HL-60/S4 treated with retinoic acid at 250 ng/mL for 4 days and 3 days (cell line): ENCODE results near the gene TLX2.
"Not testable (repeated sequence)": the region's sequence is repeated elsewhere in the genome, so short reads cannot be mapped to it uniquely, and the experiment has no call there.

Source experiments
- in situ Hi-C: fragments of 300-500 bp; cut with MboI; formaldehyde crosslinking; loops from 2 replicates; pipeline ENCODE4 v1.7.0; 2022; ENCODE audit warnings: low sequenced_read_pairs

The TLX2 gene

DNA sequence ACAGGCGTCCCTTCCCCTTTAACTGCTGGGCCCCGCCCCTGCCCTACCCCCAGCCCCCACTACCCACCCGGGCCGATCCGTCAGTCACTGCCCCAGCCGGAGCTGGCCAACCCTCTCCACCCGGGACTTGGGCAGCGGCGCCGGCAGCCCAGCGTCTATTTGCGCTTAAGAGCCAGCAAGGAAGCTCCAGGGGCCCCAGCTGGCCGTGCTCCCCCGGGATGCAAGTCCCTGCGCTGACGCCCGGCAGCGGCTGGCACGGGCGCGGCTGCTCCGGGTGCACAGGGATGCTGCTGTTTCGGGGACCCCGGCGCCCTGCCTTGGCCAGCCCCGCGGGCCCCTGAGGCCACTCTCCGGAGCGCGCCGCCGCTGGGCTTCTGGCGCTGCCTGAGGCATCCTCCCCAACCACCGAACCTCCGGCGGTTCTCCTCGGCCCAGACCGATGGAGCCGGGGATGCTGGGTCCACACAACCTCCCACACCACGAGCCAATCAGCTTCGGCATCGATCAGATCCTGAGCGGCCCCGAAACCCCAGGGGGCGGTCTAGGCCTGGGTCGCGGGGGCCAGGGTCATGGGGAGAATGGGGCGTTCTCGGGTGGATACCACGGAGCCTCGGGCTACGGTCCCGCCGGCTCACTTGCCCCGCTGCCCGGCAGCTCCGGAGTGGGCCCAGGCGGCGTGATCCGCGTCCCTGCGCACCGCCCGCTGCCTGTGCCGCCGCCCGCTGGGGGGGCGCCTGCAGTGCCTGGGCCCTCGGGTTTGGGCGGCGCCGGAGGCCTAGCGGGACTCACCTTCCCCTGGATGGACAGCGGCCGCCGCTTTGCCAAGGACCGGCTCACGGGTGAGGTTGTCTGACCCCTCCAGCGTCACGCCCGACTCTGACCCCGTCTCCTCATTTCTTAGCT, at the start of gene TLX2:
TLX2 (plus strand) TSS at position 83 of the 903 bp plus-strand sequence; CDS start at position 440, 357 bp downstream.
- in situ Hi-C loops: no loop called here

DNA sequence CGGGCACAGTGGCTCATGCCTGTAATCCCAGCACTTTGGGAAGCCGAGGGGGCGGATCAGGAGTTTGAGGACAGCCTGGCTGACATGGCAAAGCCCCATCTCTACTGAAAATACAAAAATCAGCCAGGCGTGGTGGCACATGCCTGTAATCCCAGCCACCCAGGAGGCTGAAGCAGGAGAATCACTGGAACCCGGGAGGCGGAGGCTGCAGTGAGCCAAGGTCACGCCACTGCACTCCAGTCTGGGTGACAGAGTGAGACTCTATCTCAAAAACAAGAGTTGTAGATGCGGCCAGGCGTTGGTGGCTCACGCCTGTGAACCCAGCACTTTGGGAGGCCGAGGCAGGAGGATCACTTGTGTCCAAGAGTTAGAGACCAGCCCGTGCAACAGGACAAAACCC, 43.5 kb upstream of the TLX2 start:
- in situ Hi-C loops: not testable (repeated sequence)

DNA sequence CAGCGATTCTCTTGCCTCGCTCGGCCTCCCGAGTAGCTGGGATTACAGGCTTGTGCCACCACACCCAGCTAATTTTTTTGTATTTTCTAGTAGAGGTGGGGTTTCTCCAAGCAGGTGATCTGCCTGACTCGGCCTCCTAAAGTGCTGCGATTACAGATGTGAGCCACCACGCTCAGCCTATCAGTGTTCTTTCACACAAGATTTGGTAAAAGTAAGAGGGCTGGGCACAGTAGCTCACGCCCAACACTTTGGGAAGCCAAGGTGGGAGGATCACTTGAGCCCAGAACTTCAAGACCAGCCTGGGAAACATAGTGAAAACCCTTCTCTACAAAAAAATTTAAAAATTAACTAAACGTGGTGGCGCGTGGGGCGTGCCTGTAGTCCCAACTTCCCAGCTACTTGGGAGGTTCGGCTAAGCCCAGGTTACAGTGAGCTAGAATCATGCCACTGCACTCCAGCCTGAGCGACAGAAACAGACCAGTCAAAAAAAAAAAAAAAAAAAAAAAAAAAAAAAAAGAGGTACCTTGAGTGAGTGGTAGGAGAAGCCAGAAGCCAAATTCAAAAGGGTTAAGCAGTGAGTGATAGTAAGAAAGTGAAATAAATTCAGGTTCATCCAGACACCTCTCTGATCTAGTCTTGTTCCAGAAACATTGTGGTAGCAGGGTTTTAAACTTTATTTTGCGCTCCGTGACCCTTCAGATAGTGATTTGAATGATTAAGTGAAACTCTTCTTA, 42.8 kb upstream of the TLX2 start:
- in situ Hi-C loops: no loop called here

DNA sequence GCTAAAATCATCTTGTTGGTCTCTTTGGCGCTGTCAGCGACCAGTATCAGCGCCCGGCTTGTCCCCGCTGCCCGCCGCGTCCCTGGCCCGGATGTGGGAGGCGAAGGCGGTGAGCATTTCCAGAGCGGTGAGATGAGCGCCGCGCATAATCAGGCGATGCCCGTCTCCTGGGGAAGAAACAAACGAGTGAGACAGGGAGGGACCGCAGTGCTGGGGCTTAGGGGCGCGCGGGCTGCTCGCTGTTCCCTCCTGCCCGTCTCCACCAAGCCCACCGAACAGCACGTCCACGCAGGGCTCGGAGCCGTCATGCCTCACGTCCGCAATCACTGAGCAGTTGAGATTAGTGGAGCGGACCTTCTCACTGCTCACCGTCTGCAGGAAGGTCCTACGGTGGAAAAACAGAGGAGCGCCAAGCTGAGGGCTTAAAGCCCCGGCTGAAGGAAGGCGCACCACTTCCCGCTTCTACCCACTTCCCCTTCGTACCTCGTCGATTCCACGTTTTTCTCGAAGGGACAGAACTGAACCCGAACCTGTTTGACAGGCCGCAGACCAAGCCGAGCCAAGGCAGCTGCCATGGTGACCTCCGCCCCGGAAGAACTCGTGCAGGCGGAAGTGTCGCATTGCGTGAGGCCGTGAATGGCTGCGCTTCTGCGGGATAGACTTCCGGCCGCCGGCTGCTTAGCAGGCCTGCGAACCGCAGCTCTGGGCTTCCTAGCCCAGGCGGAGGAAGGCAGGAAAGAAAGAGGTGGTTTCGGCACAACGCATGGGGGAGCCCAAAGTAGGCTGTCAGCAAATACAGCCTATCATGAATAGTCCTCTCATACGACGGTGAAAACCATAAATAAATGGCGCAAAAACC, 41.9 kb upstream of the TLX2 start, which contains the start of gene MRPL53:
MRPL53 (minus strand) TSS at position 595 of the 859 bp plus-strand sequence; CDS start at position 575, 20 bp downstream.
- in situ Hi-C loops: no loop called here

DNA sequence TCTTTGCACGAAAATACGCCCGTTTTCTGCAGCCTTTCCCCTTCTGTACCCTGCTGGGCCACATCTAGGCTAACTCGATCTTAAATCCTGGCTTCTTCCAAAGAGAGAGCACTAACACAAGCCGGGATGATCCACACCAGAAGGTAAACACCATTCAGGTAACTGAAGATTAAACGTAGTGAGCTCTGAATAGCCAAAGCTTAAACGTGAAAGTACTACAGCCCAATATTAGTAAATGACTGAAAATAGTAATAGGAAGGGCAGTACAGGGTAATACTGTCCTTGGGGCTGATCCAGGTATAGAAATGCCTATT, 41.3 kb upstream of the TLX2 start:
- in situ Hi-C loops: no loop called here

DNA sequence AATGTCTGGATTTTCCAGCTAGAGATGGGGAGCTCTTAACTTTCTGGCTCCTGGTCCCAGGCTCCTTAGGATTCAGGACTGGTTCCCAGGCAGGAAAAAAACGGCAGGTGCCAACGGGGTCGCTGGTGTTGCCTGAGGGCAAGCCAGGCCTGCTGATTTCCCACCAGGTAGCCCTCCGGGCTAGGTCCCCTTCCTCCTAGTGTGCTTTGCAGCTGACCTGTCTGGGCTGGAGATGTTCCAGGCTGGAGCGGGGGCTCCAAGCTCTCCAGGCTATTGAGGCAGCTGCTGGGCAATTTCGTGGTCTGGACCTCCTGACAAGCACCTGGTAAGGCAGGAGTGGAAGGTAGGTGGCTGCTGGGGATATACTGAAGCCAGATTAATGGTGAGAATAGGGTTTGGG, 39.8 kb upstream of the TLX2 start:
- in situ Hi-C loops: no loop called here

DNA sequence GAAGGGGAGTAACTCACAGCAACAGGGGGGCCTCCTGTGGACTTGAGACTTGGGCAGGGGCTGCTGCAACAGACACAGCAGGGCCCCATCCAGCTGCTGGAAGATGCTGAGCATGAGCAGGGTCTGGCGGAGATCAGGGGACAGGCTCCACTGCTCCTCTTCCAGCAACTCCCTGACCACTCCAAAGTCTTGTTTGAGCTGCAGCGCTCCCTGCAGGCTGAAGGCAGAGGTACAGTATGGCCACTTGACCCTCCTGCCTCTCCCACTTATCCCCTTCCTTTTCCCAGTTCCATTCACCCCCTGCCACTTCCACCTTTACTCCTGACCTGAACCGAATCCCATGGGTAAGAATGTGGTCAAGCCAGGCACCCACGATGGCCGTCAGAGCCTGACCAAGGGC, 39.4 kb upstream of the TLX2 start:
- in situ Hi-C loops: no loop called here

DNA sequence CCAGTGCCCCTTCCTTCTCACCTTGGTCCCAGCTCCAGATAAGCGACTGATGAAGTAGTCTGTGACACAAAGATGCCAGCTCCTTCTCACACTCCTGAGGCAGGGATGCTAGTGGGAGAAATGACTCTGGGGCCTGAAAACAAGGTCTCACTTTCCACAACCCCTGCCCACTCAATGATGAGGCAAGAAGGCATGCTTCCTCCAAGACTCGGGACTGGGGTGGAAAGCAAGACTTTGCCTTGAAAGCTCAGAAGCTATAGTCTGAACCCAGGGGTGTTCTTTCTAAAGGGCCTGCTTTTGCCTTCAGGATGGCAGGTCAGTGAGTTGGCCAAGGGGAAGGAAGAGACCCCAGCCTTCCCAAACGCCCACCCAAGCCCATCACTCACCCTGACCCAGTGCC, 32.8 kb upstream of the TLX2 start:
- in situ Hi-C loops: loop anchor here (10.0 kb wide), 1 partner anchor 103 kb away; no protein-coding TSS in a partner anchor

DNA sequence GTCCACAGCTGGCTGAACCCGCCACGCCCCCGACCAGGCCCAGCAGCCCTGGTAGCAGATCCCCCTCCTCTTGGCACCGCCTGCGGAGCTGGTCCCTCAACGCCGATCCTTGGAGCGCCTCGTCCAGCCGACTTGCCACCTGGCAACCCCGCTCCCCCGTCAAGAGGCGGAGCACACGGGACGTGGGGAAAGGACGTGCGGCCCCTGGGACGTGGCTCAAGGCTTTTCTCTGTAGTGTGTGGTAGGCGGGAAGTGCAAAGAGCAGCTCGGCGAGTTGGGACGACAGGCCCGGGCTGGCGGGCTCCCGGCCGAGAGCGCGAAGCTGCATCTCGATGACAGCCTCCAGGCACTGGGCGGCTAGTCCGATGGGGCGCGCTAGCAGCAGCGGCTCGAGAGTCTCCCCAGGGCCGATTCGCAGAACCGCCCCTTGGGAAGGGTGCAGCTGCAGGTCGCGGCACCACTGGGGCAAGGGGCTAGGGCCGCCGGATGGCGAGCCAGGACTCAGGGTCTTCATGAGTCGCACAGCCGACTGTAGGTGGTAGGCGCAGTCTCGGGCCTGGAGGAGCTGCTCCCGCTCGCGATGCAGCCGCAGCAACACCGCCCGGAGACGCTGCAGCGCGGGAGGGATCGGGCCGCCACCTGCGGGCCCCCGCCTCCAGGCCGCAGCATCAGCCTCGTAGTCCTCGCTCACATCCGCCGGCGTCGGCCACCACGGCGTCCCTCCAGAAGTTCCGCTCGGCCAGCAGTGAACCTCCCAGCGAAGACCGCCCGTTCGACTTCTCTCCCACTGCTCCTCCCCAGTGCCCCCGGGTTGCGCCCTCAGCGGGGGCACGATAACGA, 32.1 kb upstream of the TLX2 start:
- in situ Hi-C loops: loop anchor here (10.0 kb wide), 1 partner anchor 103 kb away; no protein-coding TSS in a partner anchor

DNA sequence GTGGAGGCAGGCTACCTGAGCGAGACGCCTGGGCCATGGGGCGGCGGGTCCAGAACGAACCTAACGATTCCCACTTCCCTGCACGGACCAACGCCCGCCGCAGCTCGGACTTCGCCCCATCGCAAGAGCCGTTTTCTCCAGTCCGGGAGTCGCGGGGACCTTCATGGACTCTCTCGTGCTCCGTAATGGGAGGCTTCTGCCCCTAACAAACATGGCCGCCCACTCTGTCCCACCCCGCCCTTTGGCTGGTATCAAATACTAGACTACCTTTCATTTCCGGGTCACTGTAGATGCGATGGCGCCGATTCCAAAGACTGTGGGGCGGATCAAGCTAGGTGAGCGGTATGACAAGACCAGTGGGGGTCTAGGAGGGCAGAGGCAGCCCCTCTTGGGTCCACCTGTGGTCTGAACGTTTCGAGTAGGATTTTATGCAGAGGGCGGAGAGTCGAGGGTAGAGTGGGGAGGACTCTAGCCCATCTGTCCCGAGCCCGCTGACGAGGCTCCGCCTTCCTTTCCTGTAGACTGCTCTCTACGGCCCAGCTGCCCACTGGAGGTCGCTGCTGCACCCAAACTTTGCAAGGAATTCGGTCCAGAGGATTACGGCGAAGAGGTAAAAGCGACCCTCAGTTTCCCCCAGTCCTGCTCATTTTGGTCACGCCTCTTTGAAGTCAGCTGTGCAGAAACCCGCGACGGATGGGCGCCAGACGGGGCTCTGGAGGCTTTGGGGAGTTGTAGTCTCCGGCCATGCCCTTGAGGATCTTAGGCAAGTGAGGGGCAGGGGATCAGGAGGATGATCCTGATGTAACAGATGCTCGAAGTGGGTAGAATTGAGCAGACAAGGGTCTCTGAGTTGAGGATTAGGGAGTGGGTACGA, 31.2 kb upstream of the TLX2 start, which contains the start of the genes CCDC142 and TTC31:
CCDC142 (minus strand) TSS at position 198 of the 874 bp plus-strand sequence; CDS start at position 37, 161 bp downstream.
TTC31 (plus strand) TSS at position 281 of the 874 bp plus-strand sequence; CDS start at position 296, 15 bp downstream.
- in situ Hi-C loops: loop anchor here (10.0 kb wide), 1 partner anchor 102 kb away; no protein-coding TSS in a partner anchor

DNA sequence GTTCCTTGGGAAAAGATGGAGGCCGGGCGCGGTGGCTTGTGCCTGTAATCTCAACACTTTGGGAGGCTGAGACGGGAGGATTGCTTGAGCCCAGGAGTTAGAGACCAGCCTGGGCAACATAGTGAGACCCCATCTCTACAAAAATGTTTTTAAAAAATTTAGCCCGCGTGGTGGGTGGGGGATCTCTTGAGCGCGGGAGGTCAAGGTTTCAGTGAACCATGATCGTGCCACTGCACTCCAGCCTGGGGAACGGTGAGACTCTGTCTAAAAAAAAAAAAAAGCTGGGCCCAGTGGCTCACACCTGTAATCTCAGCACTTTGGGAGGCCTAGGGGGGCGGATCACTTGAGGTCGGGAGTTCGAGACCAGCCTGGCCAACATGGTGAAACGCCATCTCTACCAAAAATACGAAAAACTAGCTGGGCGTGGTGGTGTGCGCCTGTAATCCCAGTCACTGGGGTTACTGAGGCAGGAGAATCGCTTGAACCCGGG, 30.5 kb upstream of the TLX2 start:
- in situ Hi-C loops: loop anchor here (10.0 kb wide), 1 partner anchor 101 kb away; no protein-coding TSS in a partner anchor

DNA sequence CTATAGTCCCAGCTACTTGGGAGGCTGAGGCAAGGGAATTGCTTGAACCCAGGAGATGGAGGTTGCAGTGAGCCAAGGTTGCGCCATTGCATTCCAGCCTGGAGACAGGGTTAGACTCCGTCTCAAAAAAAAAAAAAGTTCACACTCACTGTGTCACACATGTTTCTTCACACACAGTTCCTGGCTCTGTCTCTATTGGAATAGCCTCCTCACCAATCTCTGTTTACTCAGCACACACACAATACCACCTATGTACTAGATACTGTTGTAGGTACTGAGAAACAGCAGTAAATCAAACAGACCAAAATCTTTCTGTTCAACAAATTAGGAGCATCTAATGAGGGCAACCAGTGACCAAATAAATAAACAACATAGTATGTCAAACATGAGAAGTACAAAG, 28.1 kb upstream of the TLX2 start:
- in situ Hi-C loops: loop anchor here (10.0 kb wide), 1 partner anchor 99 kb away; no protein-coding TSS in a partner anchor

DNA sequence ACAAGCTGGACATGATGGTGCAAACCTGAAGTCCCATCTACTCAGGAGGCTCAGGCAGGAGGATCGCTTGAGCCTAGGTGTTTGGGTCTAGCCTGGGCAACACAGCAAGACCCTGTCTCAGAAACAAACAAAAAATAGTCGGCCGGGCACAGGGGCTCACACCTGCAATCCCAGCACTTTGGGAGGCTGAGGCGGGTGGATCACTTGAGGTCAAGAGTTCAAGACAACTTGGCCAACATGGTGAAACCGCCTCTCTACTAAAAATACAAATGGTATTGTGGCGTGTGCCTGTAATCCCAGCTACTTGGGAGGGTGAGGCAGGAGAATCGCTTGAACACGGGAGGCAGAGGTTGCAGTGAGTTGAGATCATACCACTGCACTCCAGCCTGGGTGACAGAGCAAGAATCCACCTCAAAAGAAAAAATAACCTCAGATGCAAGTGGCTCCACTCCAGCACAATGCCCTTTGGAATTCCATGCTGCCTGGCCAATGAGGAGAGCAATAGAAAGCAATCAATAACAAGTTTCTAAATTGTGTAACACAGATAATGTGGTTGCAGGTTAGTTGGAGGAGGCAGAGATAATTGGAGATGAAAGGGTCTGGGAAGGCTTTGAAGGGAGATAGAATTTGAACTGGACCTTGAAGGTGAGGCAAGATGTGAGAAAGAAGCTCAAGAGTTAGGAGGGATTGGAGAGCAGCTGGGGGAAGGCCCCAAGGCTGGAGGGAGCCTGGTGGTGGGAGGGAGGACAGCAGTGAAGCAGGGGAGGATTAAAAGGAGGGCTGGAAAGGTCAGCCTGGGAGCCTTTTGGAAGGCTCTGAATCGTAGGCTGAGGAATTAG, 25.4 kb upstream of the TLX2 start:
- in situ Hi-C loops: loop anchor here (10.0 kb wide), 1 partner anchor 96 kb away; no protein-coding TSS in a partner anchor

DNA sequence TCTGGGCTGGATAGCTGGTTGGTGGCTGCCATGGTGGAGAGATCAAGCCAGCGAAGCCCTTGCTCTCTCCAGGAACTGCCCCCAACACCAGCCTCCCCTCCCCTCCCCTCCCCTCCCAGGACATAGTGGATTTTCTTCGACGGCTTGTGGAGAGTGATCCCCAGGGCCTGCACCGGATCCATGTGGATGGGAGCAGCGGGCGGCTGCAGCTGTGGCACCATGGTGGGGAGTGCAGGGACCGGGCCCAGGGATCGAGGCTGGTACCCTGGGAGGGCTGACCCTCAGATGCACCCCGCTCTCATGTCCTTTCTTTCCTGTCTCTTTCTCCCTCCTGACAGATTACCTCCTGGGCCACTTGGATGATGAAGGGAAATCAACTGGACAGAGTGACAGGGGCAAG, 24.3 kb upstream of the TLX2 start:
- in situ Hi-C loops: loop anchor here (10.0 kb wide), 1 partner anchor 95 kb away; no protein-coding TSS in a partner anchor

DNA sequence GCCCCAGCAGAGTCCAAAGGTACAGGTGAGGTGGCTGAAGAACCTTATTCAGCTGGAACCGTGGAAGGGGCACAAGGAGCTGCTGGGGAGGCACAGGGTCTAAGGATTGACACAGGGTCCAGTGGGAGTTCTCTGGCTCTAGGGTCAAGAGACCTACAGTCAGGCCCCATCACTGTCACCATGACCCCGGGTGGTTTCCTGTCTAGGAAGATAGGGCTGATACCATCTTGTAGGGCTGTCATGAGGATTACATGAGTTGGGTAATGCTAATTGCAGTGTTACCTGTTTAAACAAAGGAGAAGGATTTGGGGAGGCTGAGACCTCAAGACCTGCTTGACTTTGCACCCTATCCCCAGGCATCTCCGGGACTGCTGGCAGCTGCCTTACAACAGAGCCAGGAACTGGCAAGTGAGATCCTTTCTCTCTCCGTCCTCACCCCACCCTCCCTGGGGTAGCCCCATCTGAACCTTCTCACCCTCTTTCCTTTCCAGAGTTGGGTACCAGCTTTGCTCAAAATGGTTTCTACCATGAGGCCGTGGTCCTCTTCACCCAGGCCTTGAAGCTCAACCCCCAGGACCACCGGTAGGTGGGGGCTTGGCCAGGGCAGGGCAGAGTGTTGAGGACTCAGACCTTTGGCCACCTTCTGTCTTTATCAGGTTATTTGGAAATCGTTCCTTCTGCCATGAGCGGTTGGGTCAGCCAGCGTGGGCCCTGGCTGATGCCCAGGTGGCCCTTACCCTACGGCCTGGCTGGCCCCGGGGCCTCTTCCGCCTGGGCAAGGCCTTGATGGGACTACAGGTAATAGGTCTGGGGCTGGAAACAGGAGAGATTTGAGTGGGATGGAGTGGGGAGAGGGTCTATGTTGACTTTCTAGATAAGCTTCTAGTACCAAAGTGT, 22.4 kb upstream of the TLX2 start:
- in situ Hi-C loops: no loop called here

DNA sequence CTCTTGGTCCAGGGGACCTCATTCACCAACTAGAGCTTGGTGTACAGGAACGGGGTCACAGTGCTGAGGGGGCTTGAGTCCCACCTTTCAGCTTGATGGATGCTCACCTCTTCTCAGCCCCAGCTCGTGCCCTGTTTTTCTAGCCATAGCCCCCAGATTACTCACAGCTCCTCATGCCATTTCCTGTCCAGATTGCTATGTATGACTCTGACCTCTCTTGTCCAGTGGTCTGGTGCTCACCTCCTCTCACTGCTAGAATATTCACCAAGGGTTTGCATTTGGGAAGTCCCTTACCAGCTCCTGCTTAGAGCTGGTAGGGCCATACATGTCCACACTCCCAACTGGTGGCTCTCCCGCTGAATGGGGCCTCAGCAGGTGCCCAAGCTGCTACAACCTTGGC, 20.7 kb upstream of the TLX2 start:
- in situ Hi-C loops: no loop called here
